Neutrophil (primary cell): ENCODE measurements around the gene EIF4E3.
A peak's percentile ranks its signal among the peaks of the same experiment; 100 is the strongest.

Source experiments
- H3K27ac ChIP-seq: fragments of 200-600 bp; sonication (generic); 2 replicates; pipeline ENCODE4 v1.5.1; 2016; ENCODE audit warnings: mild to moderate bottlenecking, moderate library complexity
- H3K27me3 ChIP-seq: fragments of 200-600 bp; sonication (generic); 2 replicates; pipeline ENCODE4 v1.6.0; 2016; ENCODE audit warnings: mild to moderate bottlenecking
- H3K36me3 ChIP-seq: fragments of 200-600 bp; sonication (generic); 2 replicates; pipeline ENCODE4 v1.5.1; 2017
- H3K4me1 ChIP-seq, 2 experiments: fragments of 200-600 bp in 1 of 2; sonication (generic) in 1 of 2; 1 replicate in 1 of 2; 2 replicates in 1 of 2; pipeline versions ENCODE4 v1.5.1 to v1.6.1; 2013 to 2016; ENCODE audit warnings: low read depth in 1 of 2, low read length in 1 of 2, mild to moderate bottlenecking in 1 of 2, moderate library complexity in 1 of 2; ENCODE audit not compliant: control insufficient read depth in 1 of 2, insufficient read depth in 1 of 2
- H3K4me3 ChIP-seq, 2 experiments: fragments of 200-600 bp in 1 of 2; sonication (generic) in 1 of 2; 1 replicate in 1 of 2; 2 replicates in 1 of 2; pipeline ENCODE4 v1.5.1; 2013 to 2016; ENCODE audit warnings: low read depth in 1 of 2, low read length in 1 of 2, mild to moderate bottlenecking in 1 of 2, moderate library complexity in 1 of 2
- H3K9me3 ChIP-seq: fragments of 200-600 bp; sonication (generic); 2 replicates; pipeline ENCODE4 v1.5.1; 2016
- CTCF ChIP-seq: fragments of 200-600 bp; sonication (generic); IDR thresholded peaks from 2 replicates; pipeline ENCODE4 v1.5.1; 2016; ENCODE audit warnings: antibody characterized with exemption

The EIF4E3 gene

GRCh38 chr3:71722693-71723092 is 2.5 kb downstream of the EIF4E3 start:
- no peak for TF ChIP-seq CTCF
- peak overlapping the region; percentile 41 to 79 for H3K4me3 ChIP-seq
- H3K27ac ChIP-seq: peak overlapping the region; percentile 93
- no peaks in the 10 kb centered on the region for H3K9me3 ChIP-seq
- peaks cover 82 to 83% of the 10 kb centered on the region in 2 experiments for H3K4me1 ChIP-seq
- H3K36me3 ChIP-seq: peaks cover 34% of the 10 kb centered on the region
- no peaks in the 10 kb centered on the region for H3K27me3 ChIP-seq

DNA sequence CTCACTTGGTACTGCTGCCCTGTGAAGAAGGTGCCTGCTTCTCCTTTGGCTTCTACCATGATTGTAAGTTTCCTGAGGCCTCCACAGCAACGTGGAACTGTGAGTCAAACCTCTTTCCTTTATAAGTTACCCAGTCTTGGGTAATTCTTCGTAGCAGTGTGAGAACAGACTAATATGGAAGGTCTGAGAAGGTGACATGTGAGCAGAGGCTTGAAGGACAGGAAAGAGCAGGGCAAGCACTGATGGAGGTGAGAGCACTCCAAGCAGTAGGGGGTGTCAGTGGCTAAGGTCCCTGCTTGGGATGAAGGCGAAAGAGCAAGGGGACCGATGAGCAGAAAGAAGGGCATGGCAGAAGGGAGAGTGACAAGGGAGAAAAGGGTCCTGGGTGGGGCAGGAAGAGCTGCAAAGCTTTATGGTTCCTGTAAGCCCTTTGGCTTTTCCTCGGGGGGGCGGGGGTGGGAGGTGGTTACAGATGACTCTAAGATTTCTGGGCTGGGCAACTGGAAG is 3.5 kb downstream of the EIF4E3 start:
- no peak for TF ChIP-seq CTCF
- peaks cover 37% of the 10 kb centered on the region for H3K36me3 ChIP-seq
- H3K4me3 ChIP-seq: peak overlapping the region; percentile 19 to 79
- H3K9me3 ChIP-seq: no peaks in the 10 kb centered on the region
- H3K4me1 ChIP-seq: peaks cover 85 to 87% of the 10 kb centered on the region in 2 experiments
- peak overlapping the region; percentile 93 for H3K27ac ChIP-seq
- no peaks in the 10 kb centered on the region for H3K27me3 ChIP-seq

DNA sequence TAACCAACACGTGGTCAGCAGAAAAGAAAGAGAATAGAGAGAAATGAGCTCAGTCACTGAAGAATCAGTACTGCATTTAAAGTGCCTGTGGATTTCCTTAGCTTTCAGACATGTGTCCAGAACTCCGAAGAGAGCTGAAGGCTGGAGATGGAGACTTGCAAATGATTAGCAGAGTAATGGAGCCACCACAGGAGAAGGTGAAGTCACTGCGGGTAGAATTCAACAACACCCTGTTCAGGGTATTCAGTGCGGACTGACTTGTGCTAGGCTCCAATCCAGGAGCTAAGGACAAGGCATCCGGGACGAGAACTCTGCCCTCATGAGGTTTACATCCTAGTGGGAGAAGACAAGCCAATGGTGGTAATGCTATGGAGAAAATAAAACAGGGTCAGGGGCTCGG is 4.2 kb downstream of the EIF4E3 start:
- Histone ChIP-seq H3K27me3 (no peaks in the 10 kb centered on the region), H3K9me3 (no peaks in the 10 kb centered on the region), H3K4me3 (peak overlapping the region in 1 of 2 experiments; percentile 79), H3K27ac (peak overlapping the region; percentile 93), H3K4me1 (peaks cover 78 to 81% of the 10 kb centered on the region in 2 experiments), H3K36me3 (peaks cover 37% of the 10 kb centered on the region)
- no peak for TF ChIP-seq CTCF

DNA sequence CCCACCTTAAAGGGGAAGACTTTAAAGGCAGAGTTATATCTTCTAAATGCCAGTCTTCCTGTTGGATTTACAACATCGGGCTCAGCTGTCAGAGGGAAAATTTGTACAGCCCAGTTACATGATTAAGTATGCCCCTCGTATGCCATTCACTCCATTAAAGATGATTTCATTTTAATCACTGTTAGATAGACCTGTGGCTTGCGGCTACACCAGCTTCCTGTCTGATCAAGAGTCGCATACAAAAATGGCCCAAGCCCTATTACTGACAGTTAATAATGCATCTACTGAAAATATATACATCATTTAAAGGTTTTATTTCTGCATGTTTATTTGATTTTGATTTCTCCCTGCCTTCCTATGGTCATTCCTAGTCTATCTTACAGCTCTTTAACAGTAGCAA is 7.1 kb downstream of the EIF4E3 start:
- Histone ChIP-seq H3K4me1 (peaks cover 68 to 80% of the 10 kb centered on the region in 2 experiments), H3K27ac (peak overlapping the region; percentile 52), H3K27me3 (no peaks in the 10 kb centered on the region), H3K4me3 (no peak overlapping the region), H3K36me3 (peaks cover 37% of the 10 kb centered on the region), H3K9me3 (no peaks in the 10 kb centered on the region)
- TF ChIP-seq CTCF: no peak

DNA sequence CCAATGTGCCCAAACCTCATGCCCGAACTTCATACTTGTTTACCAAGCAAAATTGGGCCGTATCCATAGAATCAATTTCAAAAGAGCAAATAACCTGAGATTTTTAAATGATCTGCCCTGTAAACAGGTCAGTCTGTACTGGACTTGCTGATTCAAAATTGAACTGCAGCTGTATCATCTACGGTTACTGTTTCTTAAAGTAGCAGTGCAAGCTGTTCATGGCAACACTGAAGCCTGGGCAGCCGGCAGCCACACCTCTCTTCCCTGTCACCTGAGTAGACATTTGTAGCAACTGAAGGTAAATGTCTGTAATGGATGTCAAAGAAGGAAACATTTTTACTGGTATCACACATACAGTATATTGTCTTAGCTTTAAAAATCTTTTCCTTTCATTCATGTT is 10.6 kb downstream of the EIF4E3 start:
- no peaks in the 10 kb centered on the region for H3K9me3 ChIP-seq
- TF ChIP-seq CTCF: no peak
- peak overlapping the region; percentile 30 for H3K27ac ChIP-seq
- H3K36me3 ChIP-seq: peaks cover 36% of the 10 kb centered on the region
- H3K4me1 ChIP-seq: peaks cover 61 to 67% of the 10 kb centered on the region in 2 experiments
- no peak overlapping the region for H3K4me3 ChIP-seq
- H3K27me3 ChIP-seq: no peaks in the 10 kb centered on the region
